ENCODE results near the gene KRTAP3-2.

DNA sequence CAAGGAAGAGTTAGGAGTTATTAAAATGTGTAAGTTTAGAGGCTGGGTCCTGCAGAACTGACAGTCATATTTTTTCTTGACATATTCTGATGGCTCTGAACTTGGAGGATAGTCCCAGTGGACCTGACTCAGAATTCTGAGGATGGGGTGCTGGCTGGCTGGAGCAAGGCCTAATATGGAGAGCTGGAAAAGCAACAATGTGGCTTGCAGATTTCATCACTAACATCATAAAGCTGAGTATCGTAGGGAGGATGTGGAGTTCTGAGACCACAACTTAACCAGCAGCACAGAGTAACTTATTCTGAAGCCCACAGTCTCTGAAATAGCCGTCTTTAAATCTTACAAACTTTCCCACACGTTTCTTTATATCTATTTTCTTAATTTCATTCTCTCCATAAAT, 25.0 kb upstream of the KRTAP3-2 start:
- no peak for TF ChIP-seq POLR2A (IDR thresholded peaks at IDR 0.05)
- TF ChIP-seq, protein P1, sequence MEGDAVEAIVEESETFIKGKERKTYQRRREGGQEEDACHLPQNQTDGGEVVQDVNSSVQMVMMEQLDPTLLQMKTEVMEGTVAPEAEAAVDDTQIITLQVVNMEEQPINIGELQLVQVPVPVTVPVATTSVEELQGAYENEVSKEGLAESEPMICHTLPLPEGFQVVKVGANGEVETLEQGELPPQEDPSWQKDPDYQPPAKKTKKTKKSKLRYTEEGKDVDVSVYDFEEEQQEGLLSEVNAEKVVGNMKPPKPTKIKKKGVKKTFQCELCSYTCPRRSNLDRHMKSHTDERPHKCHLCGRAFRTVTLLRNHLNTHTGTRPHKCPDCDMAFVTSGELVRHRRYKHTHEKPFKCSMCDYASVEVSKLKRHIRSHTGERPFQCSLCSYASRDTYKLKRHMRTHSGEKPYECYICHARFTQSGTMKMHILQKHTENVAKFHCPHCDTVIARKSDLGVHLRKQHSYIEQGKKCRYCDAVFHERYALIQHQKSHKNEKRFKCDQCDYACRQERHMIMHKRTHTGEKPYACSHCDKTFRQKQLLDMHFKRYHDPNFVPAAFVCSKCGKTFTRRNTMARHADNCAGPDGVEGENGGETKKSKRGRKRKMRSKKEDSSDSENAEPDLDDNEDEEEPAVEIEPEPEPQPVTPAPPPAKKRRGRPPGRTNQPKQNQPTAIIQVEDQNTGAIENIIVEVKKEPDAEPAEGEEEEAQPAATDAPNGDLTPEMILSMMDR (IDR thresholded peaks at IDR 0.05) = no peak

Data from uterus (tissue), 2 donors.